SU-DHL-6 (cell line): ENCODE measurements around the gene SFT2D2.

Experiments
- EZH2phosphoT487 ChIP-seq: fragments of 200-600 bp; sonication (generic), shearing (Covaris generic); conservative IDR thresholded peaks from 2 replicates; pipeline ENCODE4 v1.6.1; 2018; ENCODE audit warnings: mild to moderate bottlenecking, antibody characterized with exemption, low read length, moderate library complexity, mixed read lengths
- TF ChIP-seq, protein P1 (sequence below): fragments of 200-600 bp; sonication (generic); IDR thresholded peaks from one replicate; pipeline ENCODE4 v1.5.1; 2017; ENCODE audit warnings: antibody characterized with exemption, mild to moderate bottlenecking, low read length, moderate library complexity; ENCODE audit not compliant: insufficient read depth, poor library complexity, severe bottlenecking

DNA sequence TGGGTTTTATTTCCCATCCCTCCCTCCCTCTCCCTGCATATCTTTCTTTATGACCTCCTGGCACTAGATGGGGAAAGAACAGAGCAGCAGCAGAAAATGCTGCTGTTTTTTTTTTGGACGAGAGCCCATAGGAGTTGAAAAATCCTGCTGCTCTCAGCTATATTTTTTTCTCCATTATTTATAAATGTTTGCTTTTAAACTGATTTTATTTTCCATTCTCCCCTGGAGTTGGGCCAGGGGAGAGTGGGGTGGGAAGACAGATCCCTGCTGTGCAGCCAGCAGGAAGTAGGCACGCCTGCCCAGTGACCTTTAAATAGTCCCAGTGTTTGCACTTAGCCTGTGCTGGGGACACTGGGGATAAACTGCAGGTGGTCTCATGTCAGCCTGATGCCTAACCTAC is 17.4 kb downstream of the SFT2D2 start:
- TF ChIP-seq, protein P1, sequence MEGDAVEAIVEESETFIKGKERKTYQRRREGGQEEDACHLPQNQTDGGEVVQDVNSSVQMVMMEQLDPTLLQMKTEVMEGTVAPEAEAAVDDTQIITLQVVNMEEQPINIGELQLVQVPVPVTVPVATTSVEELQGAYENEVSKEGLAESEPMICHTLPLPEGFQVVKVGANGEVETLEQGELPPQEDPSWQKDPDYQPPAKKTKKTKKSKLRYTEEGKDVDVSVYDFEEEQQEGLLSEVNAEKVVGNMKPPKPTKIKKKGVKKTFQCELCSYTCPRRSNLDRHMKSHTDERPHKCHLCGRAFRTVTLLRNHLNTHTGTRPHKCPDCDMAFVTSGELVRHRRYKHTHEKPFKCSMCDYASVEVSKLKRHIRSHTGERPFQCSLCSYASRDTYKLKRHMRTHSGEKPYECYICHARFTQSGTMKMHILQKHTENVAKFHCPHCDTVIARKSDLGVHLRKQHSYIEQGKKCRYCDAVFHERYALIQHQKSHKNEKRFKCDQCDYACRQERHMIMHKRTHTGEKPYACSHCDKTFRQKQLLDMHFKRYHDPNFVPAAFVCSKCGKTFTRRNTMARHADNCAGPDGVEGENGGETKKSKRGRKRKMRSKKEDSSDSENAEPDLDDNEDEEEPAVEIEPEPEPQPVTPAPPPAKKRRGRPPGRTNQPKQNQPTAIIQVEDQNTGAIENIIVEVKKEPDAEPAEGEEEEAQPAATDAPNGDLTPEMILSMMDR: no peak
- no peak for TF ChIP-seq EZH2phosphoT487
